ENCODE results near the gene NSDHL. TPM values are rescaled to one million over a fixed set of nuclear protein-coding genes. Genes with fewer than 3 reads are reported as not detected.
"Not testable (repeated sequence)": the region's sequence is repeated elsewhere in the genome, so short reads cannot be mapped to it uniquely, and the experiment has no call there.

The NSDHL gene
- total and polyA plus RNA-seq, 4 experiments from 2014 or later = 6.5 to 20.3 (median 11.4) TPM

DNA sequence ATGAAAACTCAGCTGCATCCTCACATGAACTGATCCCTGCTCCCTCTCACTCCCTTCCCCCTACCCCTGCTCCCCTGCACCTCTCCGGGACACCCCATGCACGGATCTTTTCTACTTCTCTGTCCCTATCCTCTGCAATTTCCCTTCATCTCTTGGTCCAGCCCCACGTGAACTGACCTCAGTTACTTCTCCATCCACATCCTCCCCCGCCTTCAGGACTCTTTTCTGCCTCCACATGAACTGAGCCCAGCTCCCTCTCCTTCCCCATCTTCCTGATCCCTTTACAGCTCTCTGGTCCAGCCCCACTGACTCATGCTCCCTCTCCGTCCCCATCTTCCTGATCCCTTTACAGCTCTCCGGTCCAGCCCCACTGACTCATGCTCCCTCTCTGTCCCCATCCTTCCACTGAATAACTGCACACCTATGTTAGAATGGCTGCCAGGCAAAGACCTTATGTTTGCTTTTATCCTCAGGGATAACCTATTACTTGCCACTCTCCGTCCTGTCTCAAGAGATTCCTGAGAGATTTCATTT is 6.0 kb upstream of the NSDHL start:
- Mint-ChIP-seq H3K27ac (no peak overlapping the region), H3K36me3 (peaks cover 0 to 7% of the 10 kb centered on the region in 2 donors), H3K9me3 (no peaks in the 10 kb centered on the region), H3K4me1 (peaks cover 0 to 3% (median under 1%) of the 10 kb centered on the region in 4 donors), H3K27me3 (no peaks in the 10 kb centered on the region), H3K4me3 (no peak overlapping the region)
- no peak overlapping the region for H3K4me3 ChIP-seq (ENCODE audit: low read length in 2 of 2)
- no peak for DNase-seq
- peaks cover under 1% of the 10 kb centered on the region for H3K4me1 ChIP-seq (ENCODE audit: insufficient read depth, low read length)
- no peaks in the 10 kb centered on the region for H3K27me3 ChIP-seq (ENCODE audit: insufficient read depth, low read length)
- H3K36me3 ChIP-seq (ENCODE audit: insufficient read depth, low read length) = no peaks in the 10 kb centered on the region
- H3K9me3 ChIP-seq (ENCODE audit: control insufficient read depth in 1 of 2, low read length in 2 of 2) = no peaks in the 10 kb centered on the region
- no peak overlapping the region for H3K27ac ChIP-seq (ENCODE audit: low read depth, low read length)
- intact Hi-C loops (cut with micrococcal nuclease) = no loop called here
- POLR2A ChIA-PET (ENCODE audit: partially characterized antibody) = no interaction called here
- CTCF ChIA-PET (ENCODE audit: partially characterized antibody) = no interaction called here

DNA sequence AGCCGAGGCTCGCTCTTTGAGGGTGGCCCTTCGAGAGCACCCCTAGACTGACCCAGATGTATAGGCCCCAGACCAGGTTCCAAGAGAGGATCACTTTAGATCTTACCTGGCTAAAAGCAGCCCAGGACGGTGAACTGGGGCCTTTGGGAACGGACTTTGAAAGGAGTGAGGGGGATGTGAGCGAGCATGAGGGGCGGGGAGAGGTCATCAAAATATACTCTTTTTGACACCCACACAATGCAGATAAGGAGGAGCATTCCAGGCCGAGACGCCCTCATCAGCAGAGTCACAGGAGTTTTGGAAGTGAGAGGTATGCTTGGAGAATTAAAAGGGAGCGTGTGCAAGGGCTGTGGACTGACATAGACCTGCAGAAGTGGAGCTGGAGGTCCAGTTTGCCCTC is 528 bp downstream of the NSDHL start:
- Histone ChIP-seq H3K27ac (ENCODE audit: low read depth, low read length) (peak overlapping the region; percentile 62), H3K27me3 (ENCODE audit: insufficient read depth, low read length) (no peaks in the 10 kb centered on the region), H3K36me3 (ENCODE audit: insufficient read depth, low read length) (no peaks in the 10 kb centered on the region), H3K9me3 (ENCODE audit: control insufficient read depth in 1 of 2, low read length in 2 of 2) (no peaks in the 10 kb centered on the region), H3K4me1 (ENCODE audit: insufficient read depth, low read length) (peaks cover 20% of the 10 kb centered on the region), H3K4me3 (ENCODE audit: low read length in 2 of 2) (peak overlapping the region; percentile 69 to 70)
- peak overlapping the region; percentile 70 to 97 (median 95) for H3K27ac Mint-ChIP-seq
- POLR2A ChIA-PET (ENCODE audit: partially characterized antibody) = interaction anchor here (1.0 kb wide), 1 partner anchor 1435 kb away, joined by 3 read pairs; no protein-coding TSS in a partner anchor
- intact Hi-C loops (cut with micrococcal nuclease) = loop anchor here (2.0 to 10.0 kb wide), 2 partner anchors 109 to 503 kb away; partner anchors contain the start of gene ZNF275
- no peak for DNase-seq
- H3K4me3 Mint-ChIP-seq = peak overlapping the region; percentile 89 to 97 (median 94)
- H3K9me3 Mint-ChIP-seq = peaks cover 0 to 5% (median 0%) of the 10 kb centered on the region in 8 donors
- H3K27me3 Mint-ChIP-seq = no peaks in the 10 kb centered on the region
- CTCF ChIA-PET (ENCODE audit: partially characterized antibody) = no interaction called here
- peaks cover 3 to 17% of the 10 kb centered on the region in 2 donors for H3K36me3 Mint-ChIP-seq
- H3K4me1 Mint-ChIP-seq = peaks cover 12 to 33% (median 24%) of the 10 kb centered on the region in 4 donors

DNA sequence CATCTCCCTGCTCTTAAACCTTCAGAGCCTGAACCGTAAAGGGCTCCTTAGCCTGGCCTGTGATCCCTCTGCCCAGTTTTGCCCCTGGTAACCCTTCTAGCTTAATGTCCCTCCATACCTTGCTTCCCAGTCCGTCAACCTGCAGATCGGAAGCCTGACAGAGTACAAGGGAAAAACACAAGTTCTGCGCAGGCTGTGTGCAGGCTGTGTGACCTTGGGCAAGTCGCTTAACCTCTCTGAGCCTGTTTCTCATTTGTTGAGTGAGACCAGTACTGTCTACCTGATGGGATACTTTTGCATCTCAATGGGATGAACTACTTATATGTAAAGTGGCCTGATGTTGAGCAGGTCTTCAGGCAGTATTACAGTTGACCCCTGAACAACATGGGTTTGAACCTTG is 1.7 kb downstream of the NSDHL start:
- Mint-ChIP-seq H3K36me3 (peaks cover 3 to 14% of the 10 kb centered on the region in 2 donors), H3K4me1 (peaks cover 12 to 33% (median 24%) of the 10 kb centered on the region in 4 donors), H3K27me3 (no peaks in the 10 kb centered on the region), H3K27ac (peak overlapping the region in 5 of 7 donors; percentile 1 to 70 (median 68)), H3K9me3 (peaks cover 0 to 6% (median 0%) of the 10 kb centered on the region in 8 donors), H3K4me3 (peak overlapping the region in 6 of 8 donors; percentile 48 to 96 (median 80))
- ChIA-PET POLR2A (ENCODE audit: partially characterized antibody) (no interaction called here), CTCF (ENCODE audit: partially characterized antibody) (no interaction called here)
- no peak for DNase-seq
- no peak overlapping the region for H3K4me3 ChIP-seq (ENCODE audit: low read length in 2 of 2)
- no peak overlapping the region for H3K27ac ChIP-seq (ENCODE audit: low read depth, low read length)
- no peaks in the 10 kb centered on the region for H3K9me3 ChIP-seq (ENCODE audit: control insufficient read depth in 1 of 2, low read length in 2 of 2)
- no peaks in the 10 kb centered on the region for H3K27me3 ChIP-seq (ENCODE audit: insufficient read depth, low read length)
- H3K4me1 ChIP-seq (ENCODE audit: insufficient read depth, low read length) = peaks cover 20% of the 10 kb centered on the region
- no peaks in the 10 kb centered on the region for H3K36me3 ChIP-seq (ENCODE audit: insufficient read depth, low read length)
- intact Hi-C loops (cut with micrococcal nuclease) = loop anchor here (10.0 kb wide), 1 partner anchor 502 kb away; the partner anchor contains the start of gene ZNF275

DNA sequence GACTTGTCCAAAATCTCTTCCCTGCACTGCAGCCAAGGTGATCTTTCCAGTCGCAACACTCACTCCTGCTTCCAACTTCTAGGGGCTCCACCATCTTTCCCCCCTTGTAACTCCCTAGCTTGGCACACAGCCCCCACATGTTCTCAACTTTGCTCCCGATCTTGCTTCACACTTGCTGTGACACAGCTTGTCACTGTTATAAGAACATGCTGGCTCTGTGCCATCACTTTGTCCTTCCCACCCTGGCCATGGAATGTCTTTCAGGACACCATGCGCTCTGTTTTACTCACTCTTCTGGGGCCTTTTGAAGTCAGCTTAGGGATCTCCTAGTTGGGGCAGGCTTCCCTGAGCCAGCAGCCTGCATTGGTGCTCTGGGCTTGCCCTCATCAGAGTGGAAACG is 2.5 kb downstream of the NSDHL start:
- Mint-ChIP-seq H3K9me3 (peaks cover 0 to 6% (median 0%) of the 10 kb centered on the region in 8 donors), H3K4me3 (peak overlapping the region in 1 of 8 donors; percentile 31), H3K27me3 (no peaks in the 10 kb centered on the region), H3K36me3 (peaks cover 3 to 11% of the 10 kb centered on the region in 2 donors), H3K27ac (peak overlapping the region in 2 of 7 donors; percentile 56 to 70), H3K4me1 (peaks cover 12 to 36% (median 24%) of the 10 kb centered on the region in 4 donors)
- no peaks in the 10 kb centered on the region for H3K27me3 ChIP-seq (ENCODE audit: insufficient read depth, low read length)
- ChIA-PET CTCF (ENCODE audit: partially characterized antibody) (no interaction called here), POLR2A (ENCODE audit: partially characterized antibody) (no interaction called here)
- DNase-seq = no peak
- no peaks in the 10 kb centered on the region for H3K36me3 ChIP-seq (ENCODE audit: insufficient read depth, low read length)
- H3K4me1 ChIP-seq (ENCODE audit: insufficient read depth, low read length) = peaks cover 20% of the 10 kb centered on the region
- intact Hi-C loops (cut with micrococcal nuclease) = loop anchor here (10.0 kb wide), 1 partner anchor 501 kb away; the partner anchor contains the start of gene ZNF275
- no peaks in the 10 kb centered on the region for H3K9me3 ChIP-seq (ENCODE audit: control insufficient read depth in 1 of 2, low read length in 2 of 2)
- no peak overlapping the region for H3K4me3 ChIP-seq (ENCODE audit: low read length in 2 of 2)
- no peak overlapping the region for H3K27ac ChIP-seq (ENCODE audit: low read depth, low read length)

DNA sequence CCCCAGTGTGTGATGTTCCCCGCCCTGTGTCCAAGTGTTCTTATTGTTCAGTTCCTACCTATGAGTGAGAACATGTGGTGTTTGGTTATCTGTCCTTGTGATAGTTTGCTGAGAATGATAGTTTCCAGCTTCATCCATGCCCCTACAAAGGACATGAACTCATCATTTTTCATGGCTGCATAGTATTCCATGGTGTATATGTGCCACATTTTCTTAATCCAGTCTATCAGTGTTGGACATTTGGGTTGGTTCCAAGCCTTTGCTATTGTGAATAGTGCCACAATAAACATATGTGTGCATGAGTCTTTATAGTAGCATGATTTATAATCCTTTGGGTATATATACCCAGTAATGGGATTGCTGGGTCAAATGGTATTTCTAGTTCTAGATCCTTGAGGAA is 4.6 kb downstream of the NSDHL start:
- peaks cover 15% of the 10 kb centered on the region for H3K4me1 ChIP-seq (ENCODE audit: insufficient read depth, low read length)
- H3K9me3 Mint-ChIP-seq; POLR2A ChIA-PET (ENCODE audit: partially characterized antibody); H3K4me3 Mint-ChIP-seq; H3K27ac ChIP-seq (ENCODE audit: low read depth, low read length); H3K27me3 Mint-ChIP-seq; H3K27me3 ChIP-seq (ENCODE audit: insufficient read depth, low read length); H3K9me3 ChIP-seq (ENCODE audit: control insufficient read depth in 1 of 2, low read length in 2 of 2); DNase-seq; H3K4me3 ChIP-seq (ENCODE audit: low read length in 2 of 2); CTCF ChIA-PET (ENCODE audit: partially characterized antibody); H3K27ac Mint-ChIP-seq; H3K36me3 ChIP-seq (ENCODE audit: insufficient read depth, low read length): not testable (repeated sequence)
- intact Hi-C loops (cut with micrococcal nuclease) = loop anchor here (10.0 kb wide), 1 partner anchor 499 kb away; the partner anchor contains the start of gene ZNF275
- Mint-ChIP-seq H3K36me3 (peaks cover 3 to 16% of the 10 kb centered on the region in 2 donors), H3K4me1 (peaks cover 14 to 31% (median 25%) of the 10 kb centered on the region in 4 donors)

DNA sequence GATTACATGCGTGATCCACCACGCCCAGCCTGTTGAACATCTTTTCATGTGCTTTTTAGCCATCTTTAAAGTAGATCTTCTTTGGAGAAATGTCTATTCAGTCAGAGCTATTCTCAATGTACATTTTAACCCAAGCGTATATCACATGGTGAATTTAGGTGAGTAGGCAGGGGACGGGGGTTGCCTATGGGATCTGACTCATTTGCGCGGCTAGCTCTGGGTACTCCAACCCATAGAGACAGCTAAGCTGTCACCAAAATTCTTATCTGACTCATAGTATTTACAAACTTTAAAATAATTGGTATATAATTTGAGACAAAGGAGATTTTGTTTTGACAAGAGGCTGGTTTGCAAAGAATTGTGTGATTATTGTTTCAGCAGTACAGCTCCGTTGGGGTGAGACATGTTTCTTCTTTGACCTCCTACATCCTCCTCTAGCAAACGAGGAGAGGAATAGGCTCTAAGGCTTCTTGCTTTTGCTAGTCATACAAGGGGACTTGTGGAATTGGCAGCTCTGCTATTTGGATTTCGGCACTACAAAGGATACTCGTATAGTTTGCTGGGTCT is 12.0 kb downstream of the NSDHL start:
- Histone ChIP-seq H3K4me1 (ENCODE audit: insufficient read depth, low read length) (no peaks in the 10 kb centered on the region), H3K9me3 (ENCODE audit: control insufficient read depth in 1 of 2, low read length in 2 of 2) (no peaks in the 10 kb centered on the region), H3K27me3 (ENCODE audit: insufficient read depth, low read length) (no peaks in the 10 kb centered on the region), H3K36me3 (ENCODE audit: insufficient read depth, low read length) (no peaks in the 10 kb centered on the region), H3K4me3 (ENCODE audit: low read length in 2 of 2) (no peak overlapping the region), H3K27ac (ENCODE audit: low read depth, low read length) (no peak overlapping the region)
- H3K9me3 Mint-ChIP-seq = peaks cover 0 to 3% (median 0%) of the 10 kb centered on the region in 8 donors
- CTCF ChIA-PET (ENCODE audit: partially characterized antibody) = no interaction called here
- H3K4me3 Mint-ChIP-seq = no peak overlapping the region
- no peaks in the 10 kb centered on the region for H3K27me3 Mint-ChIP-seq
- peaks cover 0 to 13% of the 10 kb centered on the region in 2 donors for H3K36me3 Mint-ChIP-seq
- H3K4me1 Mint-ChIP-seq = peaks cover 0 to 7% (median 5%) of the 10 kb centered on the region in 4 donors
- H3K27ac Mint-ChIP-seq = no peak overlapping the region
- POLR2A ChIA-PET (ENCODE audit: partially characterized antibody) = no interaction called here
- intact Hi-C loops (cut with micrococcal nuclease) = no loop called here
- DNase-seq = no peak

GRCh38 chrX:152843852-152844251 is 13.0 kb downstream of the NSDHL start:
- intact Hi-C loops (cut with micrococcal nuclease) = no loop called here
- DNase-seq = no peak
- H3K36me3 Mint-ChIP-seq = peaks cover 0 to 14% of the 10 kb centered on the region in 2 donors
- ChIA-PET CTCF (ENCODE audit: partially characterized antibody) (no interaction called here), POLR2A (ENCODE audit: partially characterized antibody) (no interaction called here)
- H3K4me3 ChIP-seq (ENCODE audit: low read length in 2 of 2) = no peak overlapping the region
- H3K27ac ChIP-seq (ENCODE audit: low read depth, low read length) = no peak overlapping the region
- no peaks in the 10 kb centered on the region for H3K27me3 ChIP-seq (ENCODE audit: insufficient read depth, low read length)
- no peaks in the 10 kb centered on the region for H3K4me1 ChIP-seq (ENCODE audit: insufficient read depth, low read length)
- H3K36me3 ChIP-seq (ENCODE audit: insufficient read depth, low read length) = no peaks in the 10 kb centered on the region
- H3K27ac Mint-ChIP-seq = no peak overlapping the region
- peaks cover 0 to 4% (median 2%) of the 10 kb centered on the region in 4 donors for H3K4me1 Mint-ChIP-seq
- no peaks in the 10 kb centered on the region for H3K9me3 ChIP-seq (ENCODE audit: control insufficient read depth in 1 of 2, low read length in 2 of 2)
- H3K27me3 Mint-ChIP-seq = no peaks in the 10 kb centered on the region
- no peak overlapping the region for H3K4me3 Mint-ChIP-seq
- H3K9me3 Mint-ChIP-seq = peaks cover 0 to 3% (median 0%) of the 10 kb centered on the region in 8 donors

Measured in CD4-positive, alpha-beta memory T cell (primary cell).